Liver (tissue), 9 donors: Measurements from ENCODE around the gene MIA3. TPM values are rescaled to one million over a fixed set of nuclear protein-coding genes. Genes with fewer than 3 reads are reported as not detected.

Experiments used
- DNase-seq: peaks from one replicate; pipeline ENCODE4 v3.0.0-alpha.2; 2017; ENCODE audit warnings: low spot score
- H3K27ac ChIP-seq, 2 donors: one replicate each; pipeline ENCODE4 v1.7.0; 2013; ENCODE audit warnings: inconsistent platforms in 2 of 2, low read length in 2 of 2, control low read depth in 1 of 2, low read depth in 1 of 2, mild to moderate bottlenecking in 1 of 2
- H3K27me3 ChIP-seq, 4 donors: one replicate each; pipeline versions ENCODE4 v1.6.1 to v1.7.0; 2013; ENCODE audit warnings: low read length in 3 of 4, inconsistent platforms in 1 of 4, mild to moderate bottlenecking in 1 of 4, moderate library complexity in 1 of 4; ENCODE audit not compliant: control insufficient read depth in 4 of 4, insufficient read depth in 4 of 4
- H3K36me3 ChIP-seq, 4 donors: one replicate each; pipeline versions ENCODE4 v1.6.1 to v1.7.0; 2013; ENCODE audit warnings: low read length in 3 of 4, mild to moderate bottlenecking in 3 of 4, low read depth in 1 of 4, moderate library complexity in 1 of 4; ENCODE audit not compliant: control insufficient read depth in 4 of 4, insufficient read depth in 3 of 4
- H3K4me1 ChIP-seq, 4 donors: one replicate each; pipeline versions ENCODE4 v1.6.1 to v1.7.0; 2013; ENCODE audit warnings: low read length in 3 of 4, mild to moderate bottlenecking in 3 of 4, moderate library complexity in 1 of 4; ENCODE audit not compliant: control insufficient read depth in 4 of 4, insufficient read depth in 4 of 4
- H3K4me3 ChIP-seq, 3 donors: one replicate each; pipeline versions ENCODE4 v1.6.1 to v1.7.0; 2013; ENCODE audit warnings: low read length in 3 of 3, control low read depth in 1 of 3, low read depth in 1 of 3, mild to moderate bottlenecking in 1 of 3
- H3K9ac ChIP-seq, 2 donors: one replicate each; pipeline ENCODE4 v1.7.0; 2013; ENCODE audit warnings: low read length in 2 of 2, mild to moderate bottlenecking in 2 of 2, moderate library complexity in 2 of 2, control low read depth in 1 of 2, low read depth in 1 of 2
- H3K9me3 ChIP-seq, 4 donors: one replicate each; pipeline versions ENCODE4 v1.6.1 to v1.7.0; 2013; ENCODE audit warnings: low read length in 3 of 4; ENCODE audit not compliant: control insufficient read depth in 4 of 4
- FOXA1 ChIP-seq: IDR thresholded peaks from 2 replicates; pipeline ENCODE4 v1.6.1; 2016; ENCODE audit warnings: antibody characterized with exemption
- GABPA ChIP-seq, 2 donors: IDR thresholded peaks in 1 of 2; conservative IDR thresholded peaks in 1 of 2; 2 replicates each; pipeline ENCODE4 v1.6.1; 2016; ENCODE audit warnings: antibody characterized with exemption in 2 of 2, mild to moderate bottlenecking in 1 of 2, moderate library complexity in 1 of 2
- HNF4A ChIP-seq, 2 donors: conservative IDR thresholded peaks; 2 replicates each; pipeline ENCODE4 v1.6.1; 2016; ENCODE audit warnings: antibody characterized with exemption in 2 of 2, mild to moderate bottlenecking in 2 of 2
- JUND ChIP-seq, 2 donors: IDR thresholded peaks; 2 replicates each; pipeline ENCODE4 v1.6.1; 2016; ENCODE audit warnings: antibody characterized with exemption in 2 of 2
- MAX ChIP-seq: IDR thresholded peaks from 2 replicates; pipeline ENCODE4 v1.6.1; 2016; ENCODE audit warnings: antibody characterized with exemption
- RAD21 ChIP-seq, 2 donors: IDR thresholded peaks; 2 replicates each; pipeline ENCODE4 v1.6.1; 2016; ENCODE audit warnings: antibody characterized with exemption in 2 of 2, mild to moderate bottlenecking in 2 of 2
- REST ChIP-seq: IDR thresholded peaks from 2 replicates; pipeline ENCODE4 v1.6.1; 2016; ENCODE audit warnings: antibody characterized with exemption, mild to moderate bottlenecking
- RXRA ChIP-seq, 2 donors: IDR thresholded peaks; 2 replicates each; pipeline ENCODE4 v1.6.1; 2017 to 2018; ENCODE audit warnings: antibody characterized with exemption in 2 of 2, mild to moderate bottlenecking in 1 of 2
- SP1 ChIP-seq: IDR thresholded peaks from 2 replicates; pipeline ENCODE4 v1.6.1; 2018; ENCODE audit warnings: antibody characterized with exemption, mild to moderate bottlenecking
- TAF1 ChIP-seq: conservative IDR thresholded peaks from 2 replicates; pipeline ENCODE4 v1.6.1; 2016; ENCODE audit warnings: antibody characterized with exemption, mild to moderate bottlenecking
- YY1 ChIP-seq: IDR thresholded peaks from 2 replicates; pipeline ENCODE4 v1.6.1; 2016; ENCODE audit warnings: antibody characterized with exemption, mild to moderate bottlenecking
- ZBTB33 ChIP-seq: IDR thresholded peaks from 2 replicates; pipeline ENCODE4 v1.6.1; 2016; ENCODE audit warnings: antibody characterized with exemption
- WGBS: extraction: QIAGEN DNeasy Blood & Tissue Kit; methylation state at CpG from one replicate; pipeline ENCODE4 v1.1.7; 2013; 5-methylcytosine and 5-hydroxymethylcytosine counted together
- polyA plus RNA-seq, 2 donors: library from polyadenylated mRNA; stranded (reverse) in 1 of 2; unstranded in 1 of 2; fragments of 200-250 nt in 1 of 2; fragments of >200 nt in 1 of 2; fragmentation: Nextera tagmentation in 1 of 2; extraction: Ambion mirVana in 1 of 2; gene quantifications; one replicate each; pipeline versions ENCODE4 v1.2.1 to v1.2.3, GENCODE V29; 2013 to 2015
- total RNA-seq, 2 donors: library from RNA; depleted of rRNA; stranded (reverse); fragments of >200 nt; gene quantifications; one replicate each; pipeline ENCODE4 v1.2.3, GENCODE V29; 2014
- TF ChIP-seq, protein P1 (sequence below): fragments of 150-350 bp; IDR thresholded peaks from 2 replicates; pipeline ENCODE4 v1.5.1; 2017; ENCODE audit warnings: improper control_type of control experiment, low read depth, low read length; ENCODE audit not compliant: missing input control
- donor health status: healthy.
- donor health status: healthy.
- donor health status: healthy.
- donor health status: healthy.
- donor health status: healthy.

Gene MIA3
- 10 to 100 TPM; 20.8 to 69.4 TPM for total RNA-seq
- polyA plus RNA-seq = 10 to 100 TPM; 30.9 to 33.4 TPM

- WGBS = 1% methylated on average over 81 of the region's 81 CpGs
- DNase-seq = peak; percentile 75
- H3K36me3 ChIP-seq = peaks cover 0 to 14% (median 7%) of the 10 kb centered on the region in 4 donors
These were observed at the start of gene MIA3 for GRCh38 chr1:222618001-222618879. TSS of gene MIA3 (plus strand) at chr1:222618097. CDS start at chr1:222618111, 14 bp downstream.

GRCh38 chr1:222570837-222571236, 47.1 kb upstream of the MIA3 start:
- TF ChIP-seq, protein P1, sequence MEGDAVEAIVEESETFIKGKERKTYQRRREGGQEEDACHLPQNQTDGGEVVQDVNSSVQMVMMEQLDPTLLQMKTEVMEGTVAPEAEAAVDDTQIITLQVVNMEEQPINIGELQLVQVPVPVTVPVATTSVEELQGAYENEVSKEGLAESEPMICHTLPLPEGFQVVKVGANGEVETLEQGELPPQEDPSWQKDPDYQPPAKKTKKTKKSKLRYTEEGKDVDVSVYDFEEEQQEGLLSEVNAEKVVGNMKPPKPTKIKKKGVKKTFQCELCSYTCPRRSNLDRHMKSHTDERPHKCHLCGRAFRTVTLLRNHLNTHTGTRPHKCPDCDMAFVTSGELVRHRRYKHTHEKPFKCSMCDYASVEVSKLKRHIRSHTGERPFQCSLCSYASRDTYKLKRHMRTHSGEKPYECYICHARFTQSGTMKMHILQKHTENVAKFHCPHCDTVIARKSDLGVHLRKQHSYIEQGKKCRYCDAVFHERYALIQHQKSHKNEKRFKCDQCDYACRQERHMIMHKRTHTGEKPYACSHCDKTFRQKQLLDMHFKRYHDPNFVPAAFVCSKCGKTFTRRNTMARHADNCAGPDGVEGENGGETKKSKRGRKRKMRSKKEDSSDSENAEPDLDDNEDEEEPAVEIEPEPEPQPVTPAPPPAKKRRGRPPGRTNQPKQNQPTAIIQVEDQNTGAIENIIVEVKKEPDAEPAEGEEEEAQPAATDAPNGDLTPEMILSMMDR = no peak
- TF ChIP-seq FOXA1 (no peak), REST (no peak), YY1 (no peak), RXRA (IDR thresholded peaks at IDR 0.05) (no peak), RAD21 (IDR thresholded peaks at IDR 0.05) (no peak), HNF4A (conservative IDR thresholded peaks at IDR 0.05) (no peak), SP1 (no peak), GABPA (IDR thresholded peaks at IDR 0.05 in 1 of 2, conservative IDR thresholded peaks at IDR 0.05 in 1 of 2) (no peak), JUND (IDR thresholded peaks at IDR 0.05) (no peak), ZBTB33 (no peak)
- DNase-seq = no peak
- 98% methylated on average over 1 of the region's 1 CpG for WGBS
- H3K4me1 ChIP-seq = no peaks in the 10 kb centered on the region
- no peak overlapping the region for H3K4me3 ChIP-seq
- H3K27ac ChIP-seq = no peak overlapping the region
- H3K27me3 ChIP-seq = no peaks in the 10 kb centered on the region
- H3K9me3 ChIP-seq = no peaks in the 10 kb centered on the region
- no peak overlapping the region for H3K9ac ChIP-seq
- H3K36me3 ChIP-seq = peaks cover 0 to 18% (median 9%) of the 10 kb centered on the region in 4 donors

More at GRCh38 chr1:222618001-222618879, at the start of gene MIA3:
- Histone ChIP-seq H3K4me1 (peaks cover 0 to 38% (median 21%) of the 10 kb centered on the region in 4 donors), H3K9me3 (no peaks in the 10 kb centered on the region), H3K4me3 (peak within 1 kb of the TSS; percentile 73 to 98 (median 79)), H3K9ac (peak within 1 kb of the TSS; percentile 57 to 70), H3K27me3 (no peaks in the 10 kb centered on the region), H3K27ac (peak within 1 kb of the TSS; percentile 89 to 91)
- TF ChIP-seq REST (peak; percentile 7), TAF1 (peak; percentile 18), MAX (no peak), YY1 (peak; percentile 82)
